CD14-positive monocyte (primary cell): ENCODE data around the gene IGF2. TPM values are rescaled to one million over a fixed set of nuclear protein-coding genes. Genes with fewer than 3 reads are reported as not detected.

Experiments
- DNase-seq, 3 donors: peaks; one replicate each; pipeline ENCODE4 v3.0.0-alpha.2; 2011 to 2022
- H2AFZ ChIP-seq: 2 replicates; pipeline ENCODE4 v1.6.0; 2012; ENCODE audit warnings: mild to moderate bottlenecking, low read depth, low read length, inconsistent platforms; ENCODE audit not compliant: insufficient read depth, poor library complexity, severe bottlenecking
- H3K27ac ChIP-seq, 2 donors: 1 replicate in 1 of 2; 2 replicates in 1 of 2; pipeline ENCODE4 v1.5.1; 2012 to 2013; ENCODE audit warnings: low read length in 2 of 2, control low read depth in 1 of 2, inconsistent platforms in 1 of 2, low read depth in 1 of 2, mild to moderate bottlenecking in 1 of 2
- H3K27me3 ChIP-seq, 2 donors: one replicate each; pipeline versions ENCODE4 v1.6.0 to v1.6.1; 2011 to 2013; ENCODE audit warnings: low read length in 2 of 2; ENCODE audit not compliant: control insufficient read depth in 2 of 2, insufficient read depth in 2 of 2
- H3K36me3 ChIP-seq, 2 donors: replicated peaks in 1 of 2; 1 replicate in 1 of 2; 2 replicates in 1 of 2; pipeline versions ENCODE4 v1.5.1 to v1.6.1; 2012 to 2013; ENCODE audit warnings: low read length in 2 of 2, control low read depth in 1 of 2, inconsistent platforms in 1 of 2, mild to moderate bottlenecking in 1 of 2; ENCODE audit not compliant: insufficient read depth in 2 of 2, control insufficient read depth in 1 of 2
- H3K4me1 ChIP-seq, 2 donors: 1 replicate in 1 of 2; 2 replicates in 1 of 2; pipeline versions ENCODE4 v1.5.1 to v1.6.1; 2012 to 2013; ENCODE audit warnings: low read length in 2 of 2, control low read depth in 1 of 2, inconsistent platforms in 1 of 2, mild to moderate bottlenecking in 1 of 2, moderate library complexity in 1 of 2; ENCODE audit not compliant: insufficient read depth in 2 of 2, control insufficient read depth in 1 of 2
- H3K4me2 ChIP-seq: replicated peaks from 2 replicates; pipeline ENCODE3; 2012; ENCODE audit warnings: low read length, moderate library complexity, mild to moderate bottlenecking; ENCODE audit not compliant: poor library complexity, severe bottlenecking; ENCODE audit errors: extremely low read depth
- H3K4me3 ChIP-seq, 3 experiments: fragments of 200-600 bp in 1 of 3; sonication (generic) in 1 of 3; replicated peaks in 1 of 3; 1 replicate in 2 of 3; 2 replicates in 1 of 3; pipeline ENCODE4 v1.5.1; 2011 to 2013; ENCODE audit warnings: low read length in 3 of 3, mild to moderate bottlenecking in 3 of 3, control low read depth in 2 of 3, low read depth in 2 of 3, inconsistent platforms in 1 of 3, moderate library complexity in 1 of 3
- H3K79me2 ChIP-seq: 2 replicates; pipeline ENCODE4 v1.6.0; 2012; ENCODE audit warnings: mild to moderate bottlenecking, control low read depth, inconsistent platforms, low read length, moderate library complexity; ENCODE audit not compliant: insufficient read depth
- H3K9ac ChIP-seq: 2 replicates; pipeline ENCODE4 v1.6.0; 2017; ENCODE audit warnings: low read length, mild to moderate bottlenecking; ENCODE audit not compliant: insufficient read depth, poor library complexity, severe bottlenecking
- H3K9me3 ChIP-seq, 2 donors: replicated peaks in 1 of 2; 1 replicate in 1 of 2; 2 replicates in 1 of 2; pipeline versions ENCODE4 v1.5.1 to v1.6.1; 2012 to 2013; ENCODE audit warnings: low read length in 2 of 2, control low read depth in 1 of 2; ENCODE audit not compliant: control insufficient read depth in 1 of 2, insufficient read depth in 1 of 2
- H4K20me1 ChIP-seq: 2 replicates; pipeline ENCODE4 v1.6.0; 2012; ENCODE audit warnings: mild to moderate bottlenecking, low read length, control low read depth, moderate library complexity; ENCODE audit not compliant: insufficient read depth
- H3K27ac Mint-ChIP-seq, 7 donors: one replicate each; pipeline ENCODE4 v1.8.0; 2020; ENCODE audit warnings: mild to moderate bottlenecking in 7 of 7, mixed read lengths in 7 of 7, moderate library complexity in 6 of 7, inconsistent platforms in 2 of 7
- H3K27me3 Mint-ChIP-seq, 3 donors: one replicate each; pipeline ENCODE4 v1.8.0; 2021 to 2022; ENCODE audit warnings: low read depth in 3 of 3, mild to moderate bottlenecking in 3 of 3, mixed read lengths in 3 of 3, moderate library complexity in 3 of 3, inconsistent platforms in 1 of 3
- H3K36me3 Mint-ChIP-seq, 2 donors: one replicate each; pipeline ENCODE4 v1.8.0; 2020; ENCODE audit warnings: mixed read lengths in 2 of 2, inconsistent platforms in 1 of 2, mild to moderate bottlenecking in 1 of 2
- H3K4me1 Mint-ChIP-seq: one replicate; pipeline ENCODE4 v1.8.0; 2020; ENCODE audit warnings: mild to moderate bottlenecking, mixed read lengths
- H3K4me3 Mint-ChIP-seq, 2 donors: one replicate each; pipeline ENCODE4 v1.8.0; 2020; ENCODE audit warnings: mild to moderate bottlenecking in 2 of 2, mixed read lengths in 2 of 2, moderate library complexity in 1 of 2
- H3K9me3 Mint-ChIP-seq, 7 donors: one replicate each; pipeline ENCODE4 v1.8.0; 2020 to 2022; ENCODE audit warnings: mixed read lengths in 7 of 7, mild to moderate bottlenecking in 6 of 7, moderate library complexity in 6 of 7, inconsistent platforms in 2 of 7
- WGBS: methylation state at CpG from one replicate; pipeline ENCODE4 v1.1.5; 2013; ENCODE audit warnings: missing lambda C conversion rate; ENCODE audit not compliant: insufficient coverage; 5-methylcytosine and 5-hydroxymethylcytosine counted together
- intact Hi-C, 2 donors: fragments of 100-400 bp; cut with micrococcal nuclease; formaldehyde crosslinking; loops; one replicate each; pipeline versions ENCODE4 v1.15.0 to v1.15.1; 2023
- polyA plus RNA-seq, 3 donors: library from polyadenylated mRNA; depleted of rRNA in 1 of 3; unstranded in 2 of 3; stranded (reverse) in 1 of 3; fragments of 300-500 nt in 2 of 3; fragments of >200 nt in 1 of 3; fragmentation: Illumina TruSeq in 2 of 3; gene quantifications; 1 replicate in 2 of 3; 2 replicates in 1 of 3; pipeline ENCODE4 v1.2.3, GENCODE V29; 2012 to 2021
- TF ChIP-seq, protein P1 (sequence below): fragments of 200-600 bp; IDR thresholded peaks from one replicate; pipeline ENCODE4 v1.8.0; 2022; ENCODE audit warnings: antibody characterized with exemption, mild to moderate bottlenecking

IGF2 gene
- polyA plus RNA-seq, 3 donors: not detected

DNA sequence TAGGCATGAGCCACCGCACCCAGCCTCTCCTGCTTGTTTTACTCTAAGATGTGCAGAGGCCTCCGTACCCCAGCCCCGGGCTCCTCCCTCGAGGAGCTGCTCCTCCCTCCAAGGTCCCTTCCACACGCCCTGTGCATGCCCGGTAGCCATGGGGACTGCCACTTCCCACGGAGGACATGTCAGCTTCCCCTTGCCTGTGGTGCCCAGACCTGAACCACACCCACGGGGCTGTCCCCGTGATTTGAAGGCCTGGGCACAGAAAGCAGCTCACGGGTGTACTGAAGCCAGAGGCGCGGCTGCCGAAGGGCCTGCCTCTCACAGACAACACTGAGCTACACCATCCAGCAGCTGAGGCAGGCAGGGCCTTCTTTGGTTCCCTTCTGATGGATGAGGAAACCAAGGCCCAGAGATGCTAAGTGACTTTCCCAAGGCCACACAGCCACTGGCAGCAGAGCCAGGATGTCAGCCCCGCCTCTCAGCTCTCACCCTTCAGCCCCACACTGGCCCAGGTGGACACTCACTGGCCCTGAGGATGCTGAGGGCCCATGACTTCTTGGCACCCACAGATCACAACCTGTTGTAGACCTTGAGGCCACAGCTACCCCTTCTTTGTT, 14.5 kb upstream of the IGF2 start:
- no peaks in the 10 kb centered on the region for H3K36me3 Mint-ChIP-seq
- no peak overlapping the region for H3K9ac ChIP-seq
- H3K36me3 ChIP-seq: no peaks in the 10 kb centered on the region
- intact Hi-C loops: loop anchor here (2.0 to 10.0 kb wide), 5 partner anchors 229 to 501 kb away; partner anchors contain the start of genes PRR33 (in 1 of the 2) and TNNI2 (in 1 of the 2)
- H4K20me1 ChIP-seq: no peaks in the 10 kb centered on the region
- WGBS: 44% methylated on average over 10 of the region's 14 CpGs
- no peak overlapping the region for H3K27ac ChIP-seq
- peaks cover 5 to 7% of the 10 kb centered on the region in 2 donors for H3K4me1 ChIP-seq
- TF ChIP-seq, protein P1, sequence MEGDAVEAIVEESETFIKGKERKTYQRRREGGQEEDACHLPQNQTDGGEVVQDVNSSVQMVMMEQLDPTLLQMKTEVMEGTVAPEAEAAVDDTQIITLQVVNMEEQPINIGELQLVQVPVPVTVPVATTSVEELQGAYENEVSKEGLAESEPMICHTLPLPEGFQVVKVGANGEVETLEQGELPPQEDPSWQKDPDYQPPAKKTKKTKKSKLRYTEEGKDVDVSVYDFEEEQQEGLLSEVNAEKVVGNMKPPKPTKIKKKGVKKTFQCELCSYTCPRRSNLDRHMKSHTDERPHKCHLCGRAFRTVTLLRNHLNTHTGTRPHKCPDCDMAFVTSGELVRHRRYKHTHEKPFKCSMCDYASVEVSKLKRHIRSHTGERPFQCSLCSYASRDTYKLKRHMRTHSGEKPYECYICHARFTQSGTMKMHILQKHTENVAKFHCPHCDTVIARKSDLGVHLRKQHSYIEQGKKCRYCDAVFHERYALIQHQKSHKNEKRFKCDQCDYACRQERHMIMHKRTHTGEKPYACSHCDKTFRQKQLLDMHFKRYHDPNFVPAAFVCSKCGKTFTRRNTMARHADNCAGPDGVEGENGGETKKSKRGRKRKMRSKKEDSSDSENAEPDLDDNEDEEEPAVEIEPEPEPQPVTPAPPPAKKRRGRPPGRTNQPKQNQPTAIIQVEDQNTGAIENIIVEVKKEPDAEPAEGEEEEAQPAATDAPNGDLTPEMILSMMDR: no peak
- peaks cover 0 to 23% of the 10 kb centered on the region in 2 donors for H3K27me3 ChIP-seq
- H3K4me3 ChIP-seq: no peak overlapping the region
- no peaks in the 10 kb centered on the region for H3K9me3 ChIP-seq
- no peaks in the 10 kb centered on the region for H3K9me3 Mint-ChIP-seq
- H3K4me2 ChIP-seq: no peak overlapping the region
- DNase-seq: peak in 2 of 3 donors; percentile 29 to 33
- no peak overlapping the region for H3K27ac Mint-ChIP-seq
- no peaks in the 10 kb centered on the region for H3K79me2 ChIP-seq
- H3K4me1 Mint-ChIP-seq: peaks cover 12% of the 10 kb centered on the region
- H3K27me3 Mint-ChIP-seq: peaks cover 22 to 49% (median 26%) of the 10 kb centered on the region in 3 donors
- H3K4me3 Mint-ChIP-seq: no peak overlapping the region
- H2AFZ ChIP-seq: no peak overlapping the region

DNA sequence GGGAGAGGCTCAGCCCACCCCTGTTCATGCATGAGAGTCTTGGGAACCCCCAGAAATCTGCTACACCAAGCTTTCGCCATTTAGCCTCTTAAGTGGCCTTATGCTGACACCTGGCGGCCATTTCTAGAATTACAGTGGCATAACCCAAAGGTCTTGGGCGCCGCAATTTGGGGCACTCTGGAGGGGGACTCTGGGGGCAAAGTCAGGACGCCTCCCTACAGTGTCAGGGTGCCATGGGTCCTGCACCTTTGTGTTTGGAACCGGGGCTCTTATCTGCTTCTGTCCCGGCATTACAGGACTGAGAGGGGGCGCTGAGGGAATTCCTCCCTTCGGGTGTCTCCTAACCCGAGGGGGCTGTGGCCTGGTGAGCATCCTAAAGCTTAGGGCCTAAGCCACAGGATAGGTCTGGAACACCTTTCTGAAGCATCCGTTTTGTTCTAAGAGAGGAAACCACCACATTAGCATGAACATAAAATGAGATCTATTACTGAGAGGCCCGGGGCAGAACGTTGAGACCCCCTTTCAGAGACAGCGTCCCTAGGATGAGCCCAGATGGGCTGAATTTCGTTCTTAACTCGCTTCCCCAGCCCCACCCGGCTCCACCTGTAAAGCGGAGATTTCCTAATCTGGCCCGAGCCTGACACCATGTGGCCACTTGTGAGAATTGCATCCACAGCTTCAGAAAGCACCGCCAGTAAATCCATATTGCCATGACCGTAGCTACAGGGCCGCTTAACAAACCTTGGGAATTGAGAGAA, 12.5 kb upstream of the IGF2 start:
- TF ChIP-seq, protein P1: peak; percentile 95
- peak overlapping the region in 1 of 3 experiments; percentile 31 for H3K4me3 ChIP-seq
- H3K4me3 Mint-ChIP-seq: no peak overlapping the region
- intact Hi-C loops: loop anchor here (1.0 to 10.0 kb wide), 7 partner anchors 227 to 499 kb away; partner anchors contain the start of genes PRR33 (in 1 of the 2) and TNNI2 (in 1 of the 2)
- no peaks in the 10 kb centered on the region for H3K36me3 Mint-ChIP-seq
- H3K36me3 ChIP-seq: no peaks in the 10 kb centered on the region
- peaks cover 12% of the 10 kb centered on the region for H3K4me1 Mint-ChIP-seq
- H3K27ac Mint-ChIP-seq: peak overlapping the region in 5 of 7 donors; percentile 19 to 50 (median 25)
- DNase-seq: peak; percentile 57 to 67 (median 65)
- H3K4me1 ChIP-seq: peaks cover 5 to 7% of the 10 kb centered on the region in 2 donors
- H4K20me1 ChIP-seq: no peaks in the 10 kb centered on the region
- no peaks in the 10 kb centered on the region for H3K79me2 ChIP-seq
- H3K27ac ChIP-seq: no peak overlapping the region
- no peak overlapping the region for H3K9ac ChIP-seq
- peaks cover 35 to 68% (median 43%) of the 10 kb centered on the region in 3 donors for H3K27me3 Mint-ChIP-seq
- H3K4me2 ChIP-seq: peak overlapping the region; percentile 50
- no peaks in the 10 kb centered on the region for H3K9me3 ChIP-seq
- no peaks in the 10 kb centered on the region for H3K9me3 Mint-ChIP-seq
- H2AFZ ChIP-seq: peak overlapping the region; percentile 6
- 1% methylated on average over 19 of the region's 22 CpGs for WGBS
- H3K27me3 ChIP-seq: peaks cover 0 to 43% of the 10 kb centered on the region in 2 donors
